ENCODE data around the gene FBXL17.

Gene FBXL17

GRCh38 chr5:107840592-107840991, 541.3 kb downstream of the FBXL17 start:
- no peak for DNase-seq

DNA sequence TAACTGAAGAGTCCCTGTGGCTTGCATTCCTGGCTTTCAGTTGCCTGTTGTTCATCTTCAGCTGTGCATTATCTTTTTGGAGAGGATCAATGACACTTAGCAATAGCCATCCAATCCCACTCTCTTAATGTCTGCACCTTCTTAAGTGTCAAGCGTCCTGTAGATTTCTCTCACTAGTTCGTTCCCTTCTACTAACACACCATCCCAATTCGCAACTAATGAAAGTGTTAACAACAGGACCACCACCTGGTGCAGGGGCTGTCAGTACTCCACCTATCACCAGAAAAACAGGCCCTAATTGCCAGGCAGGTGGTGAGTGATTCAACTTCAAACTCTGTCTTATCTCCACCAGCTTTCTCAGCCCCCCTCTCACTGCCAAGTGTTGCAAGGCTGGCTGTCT, 541.7 kb downstream of the FBXL17 start:
- no peak for DNase-seq

- no peak for DNase-seq
Measured at GRCh38 chr5:107835096-107835495, 546.8 kb downstream of the FBXL17 start.

- no peak for DNase-seq
Measured at GRCh38 chr5:107832746-107833145, 549.2 kb downstream of the FBXL17 start.

DNA sequence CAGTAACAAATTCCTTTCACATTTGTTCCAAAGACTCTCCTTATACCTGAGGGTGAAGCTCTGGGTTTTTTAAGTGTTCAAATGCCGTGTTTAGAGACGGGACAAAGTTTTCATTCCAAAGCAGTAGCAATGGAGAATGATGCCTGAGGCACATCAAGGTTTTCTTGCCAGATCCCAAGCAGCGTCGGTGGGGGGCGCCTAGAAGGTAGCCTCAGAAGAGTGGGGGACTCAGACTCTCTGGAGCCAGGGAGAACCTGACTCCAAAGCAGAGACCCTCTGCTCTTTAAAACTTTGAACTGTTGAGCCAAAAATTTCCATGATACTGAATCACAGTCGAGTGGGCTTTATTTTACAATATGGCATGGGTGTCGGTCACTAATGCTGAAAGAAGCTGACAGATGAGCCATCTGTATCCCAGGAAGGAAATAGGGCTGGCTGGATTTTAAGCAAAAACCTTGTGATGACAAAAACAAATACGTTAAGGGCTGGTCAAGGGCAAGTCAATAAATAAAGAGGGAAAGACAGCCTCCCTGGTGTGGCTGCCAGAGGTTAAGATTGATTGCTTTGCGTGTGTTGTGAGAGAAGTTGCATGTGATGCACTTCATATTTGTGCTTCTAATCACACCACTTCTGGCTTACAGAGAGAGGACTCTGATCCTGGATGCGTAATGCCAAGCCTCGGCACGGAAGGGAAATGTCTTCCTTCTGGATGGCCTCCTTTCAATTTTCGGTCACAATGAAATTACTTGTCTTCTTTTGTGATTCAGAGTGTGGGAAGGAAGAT, 550.1 kb downstream of the FBXL17 start:
- no peak for DNase-seq

- DNase-seq: no peak
Measured at GRCh38 chr5:107830750-107831149, 551.1 kb downstream of the FBXL17 start.

DNA sequence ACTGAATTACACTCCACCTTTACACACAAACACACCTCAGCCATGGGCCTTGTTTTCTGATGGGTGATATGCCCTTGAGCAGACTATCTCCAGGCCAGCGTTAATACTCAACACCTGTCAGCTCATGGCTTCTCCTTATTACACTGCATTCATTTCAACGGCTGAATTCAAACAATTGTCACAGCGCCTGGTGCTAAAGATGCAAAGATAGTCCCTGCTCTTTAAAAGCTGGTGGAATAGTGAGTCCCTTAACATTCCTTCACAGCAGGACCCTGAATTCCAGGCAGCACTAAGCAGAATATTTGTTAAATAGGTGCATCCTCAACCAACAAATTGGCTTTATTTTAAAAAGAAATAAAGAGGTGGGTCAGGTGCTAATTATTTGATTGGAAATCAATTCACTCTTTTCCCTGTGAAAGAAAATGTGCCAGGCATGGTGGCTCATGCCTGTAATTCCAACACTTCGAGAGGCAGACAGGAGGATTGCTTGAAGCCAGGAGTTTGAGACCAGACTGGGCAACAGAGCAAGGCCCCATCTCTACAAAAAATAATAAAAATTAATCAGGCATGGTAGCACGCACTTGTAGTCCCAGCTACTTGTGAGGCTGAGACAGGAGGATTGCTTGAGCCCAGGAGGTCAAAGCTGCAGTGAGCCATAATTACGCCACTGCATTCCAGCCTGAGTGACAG, 555.4 kb downstream of the FBXL17 start:
- DNase-seq: no peak

DNA sequence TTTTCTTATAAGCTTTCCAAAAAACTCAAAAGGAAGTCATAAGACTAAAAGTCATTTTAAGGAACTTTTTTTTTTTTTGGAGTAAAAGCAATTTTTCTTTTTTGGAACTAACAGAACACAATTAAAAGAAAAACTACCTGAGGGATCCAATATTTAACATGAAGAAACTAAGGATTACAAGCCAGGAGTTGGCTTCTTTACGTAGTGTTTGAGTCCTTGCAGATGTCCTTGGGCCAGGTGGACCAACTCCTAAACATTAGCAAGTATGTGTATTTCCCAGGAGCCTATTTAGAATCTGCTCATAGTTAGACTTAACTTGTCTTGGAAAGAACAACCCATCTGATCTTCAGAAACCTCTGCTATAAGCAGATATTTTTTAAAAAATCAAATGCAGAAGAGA, 557.1 kb downstream of the FBXL17 start:
- DNase-seq: no peak

DNA sequence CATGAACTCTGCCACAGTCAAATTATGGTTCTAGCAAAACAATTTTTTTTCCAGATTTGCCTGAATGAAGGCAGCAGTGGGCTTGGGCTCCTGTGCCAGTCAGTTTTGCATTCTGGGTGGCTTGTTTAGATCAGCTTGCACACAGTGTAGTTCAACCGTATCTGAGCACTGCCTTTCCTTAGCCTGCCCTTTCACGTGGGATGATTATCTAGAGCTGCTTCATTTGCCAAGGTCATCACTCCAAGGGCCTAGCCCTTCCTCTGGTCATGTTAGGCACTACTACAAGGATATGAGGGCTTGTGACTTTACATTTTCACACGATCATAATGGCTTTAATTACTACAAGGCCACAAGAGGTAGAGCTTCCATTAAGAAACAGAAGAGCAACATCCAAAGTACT, 560.6 kb downstream of the FBXL17 start:
- DNase-seq: no peak

DNA sequence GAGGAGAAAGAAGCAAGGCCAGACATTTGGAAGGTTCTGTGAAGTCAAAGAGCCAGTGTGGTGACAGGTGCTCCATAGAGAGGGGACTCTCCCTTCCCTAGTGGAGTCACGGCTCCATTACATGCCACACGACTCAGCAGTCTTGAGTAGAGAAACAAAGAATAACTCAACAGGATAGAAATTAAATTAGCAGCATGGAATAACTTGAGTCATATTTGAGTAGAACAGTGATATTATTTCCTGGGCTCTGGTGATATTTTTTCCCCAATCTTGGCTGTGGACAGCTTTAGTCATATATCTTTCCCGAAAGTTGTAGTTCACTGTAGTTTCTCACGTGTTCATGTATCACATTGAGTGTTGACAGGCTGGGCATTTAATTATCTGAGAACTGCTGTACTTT, 561.5 kb downstream of the FBXL17 start:
- no peak for DNase-seq

DNA sequence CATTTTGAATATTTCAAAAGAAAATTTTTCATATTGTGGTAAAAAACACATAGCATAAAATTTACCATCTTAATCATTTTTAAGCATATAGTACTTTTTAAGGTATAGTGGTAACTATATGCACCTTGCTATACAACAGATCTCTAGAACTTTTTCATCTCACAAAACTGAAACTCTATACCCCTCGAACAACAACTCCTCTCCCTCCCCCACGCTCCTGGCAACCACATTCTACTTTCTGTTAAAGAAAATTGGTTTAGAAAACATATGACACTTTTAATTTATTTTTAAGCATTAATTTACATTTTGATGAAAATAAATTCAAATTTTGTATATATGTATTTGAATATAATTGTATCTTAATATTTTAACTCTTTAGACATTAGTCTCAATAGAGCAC, 563.9 kb downstream of the FBXL17 start:
- DNase-seq: no peak

DNA sequence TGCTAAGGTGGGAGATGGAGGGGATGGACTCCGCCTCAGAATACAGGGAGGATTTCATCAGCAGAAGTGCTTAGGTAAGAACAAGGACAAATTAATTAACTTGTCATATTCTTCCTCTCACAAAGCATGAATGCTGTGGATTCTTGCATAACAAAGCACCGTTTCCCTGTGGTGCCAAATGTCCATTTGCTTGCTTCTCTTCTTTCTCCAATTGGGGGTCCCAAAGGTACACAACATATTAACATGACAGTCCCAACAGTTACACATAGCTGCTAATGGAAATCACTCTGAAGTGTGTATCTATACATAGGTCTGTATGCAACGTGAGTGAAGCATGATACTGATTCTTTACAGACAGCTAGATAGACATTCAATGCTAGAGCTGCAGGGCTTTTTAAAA, 564.5 kb downstream of the FBXL17 start:
- no peak for DNase-seq

DNA sequence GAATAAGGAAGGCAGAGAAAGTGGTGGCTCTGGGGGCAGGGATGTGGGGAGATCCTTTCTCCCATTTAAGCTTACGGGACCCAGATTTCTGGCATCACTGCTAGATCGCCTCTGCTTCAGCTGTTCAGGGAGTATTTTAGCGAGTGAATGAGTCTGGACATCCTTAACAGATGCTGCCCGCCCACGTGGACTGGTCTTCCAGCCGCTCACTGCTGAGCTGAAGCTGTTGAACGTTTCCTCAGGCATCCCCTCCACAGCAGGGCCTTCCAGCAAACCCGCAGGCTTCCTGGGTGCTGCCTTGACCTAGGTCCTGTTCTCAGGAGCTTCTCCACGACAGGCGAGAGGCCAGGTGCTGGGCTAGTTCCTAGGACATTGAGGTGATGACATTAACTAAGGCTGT, 566.8 kb downstream of the FBXL17 start:
- DNase-seq: no peak

DNA sequence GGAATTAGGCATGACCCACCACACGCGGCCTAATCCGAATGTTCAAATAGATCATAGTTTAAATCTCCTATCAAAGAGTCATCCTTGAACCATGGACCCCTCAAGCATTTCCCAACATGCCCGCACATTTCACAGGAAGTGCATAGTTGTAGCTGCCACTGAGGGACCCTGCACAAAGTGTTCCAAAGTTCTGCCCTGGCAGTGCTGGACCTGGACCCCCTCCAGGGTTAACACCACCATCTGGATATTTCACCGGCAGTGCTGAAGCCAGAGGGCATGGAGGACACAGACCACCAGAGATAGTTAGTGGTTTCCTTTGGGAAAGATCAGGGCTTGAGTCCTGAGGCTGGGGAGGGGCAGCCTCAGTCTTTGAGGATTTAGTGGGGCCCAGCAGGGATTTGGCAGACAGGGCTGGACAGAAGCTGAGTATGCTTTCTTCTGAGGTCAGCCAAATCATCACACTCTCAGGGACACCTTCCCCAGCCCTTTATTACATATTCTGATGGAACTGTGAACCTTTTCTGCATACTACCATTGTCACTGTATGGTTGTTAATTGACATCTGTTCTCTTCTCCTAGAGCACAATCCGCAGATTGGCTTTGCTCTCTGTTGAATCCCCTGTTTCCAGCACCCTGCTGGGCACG, 567.6 kb downstream of the FBXL17 start:
- no peak for DNase-seq

GRCh38 chr5:107813559-107813958, 568.3 kb downstream of the FBXL17 start:
- no peak for DNase-seq

- DNase-seq: no peak
Measured at GRCh38 chr5:107812570-107813141, 569.2 kb downstream of the FBXL17 start.

DNA sequence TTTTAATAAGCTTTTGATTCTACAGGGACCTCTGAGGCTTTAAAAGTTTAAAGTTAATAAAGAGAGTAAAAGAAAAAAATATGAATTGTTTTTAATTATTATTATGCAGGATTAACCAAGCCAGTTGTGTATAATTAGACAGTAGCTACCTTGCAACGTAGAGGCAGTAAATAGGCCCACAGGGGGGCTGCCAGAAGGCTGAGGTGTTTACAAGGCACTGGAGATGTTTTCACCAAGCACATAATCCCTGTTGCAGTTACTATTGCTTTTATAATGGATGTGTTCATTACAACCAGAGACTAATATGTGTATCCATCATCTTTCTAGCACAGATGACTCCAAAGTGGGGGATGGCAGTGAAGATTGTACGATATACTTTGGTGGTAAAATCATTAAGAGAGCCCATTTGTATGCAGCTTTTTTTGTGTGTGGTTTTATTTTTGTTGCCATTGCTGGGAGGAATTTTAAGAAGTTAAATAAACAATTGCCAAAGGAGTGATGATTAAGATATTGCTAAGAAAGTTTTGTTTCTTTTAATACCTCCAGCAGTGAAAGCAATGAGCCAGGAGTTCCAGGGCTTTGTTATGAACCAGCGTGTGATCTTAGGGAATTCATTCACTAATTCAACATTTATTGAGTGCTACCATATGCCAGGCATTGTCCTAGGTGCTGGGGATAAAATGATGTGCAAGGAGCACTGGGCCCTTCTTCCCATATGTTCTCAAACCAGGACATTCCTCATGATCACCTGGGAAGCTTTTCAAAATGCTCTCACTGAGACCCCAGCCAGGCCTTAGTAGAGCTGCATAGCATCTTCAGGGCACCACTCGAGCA, 572.5 kb downstream of the FBXL17 start:
- DNase-seq: no peak

All from NCI-H2171 (cell line).